C4-2B (cell line): ENCODE results near the gene HS6ST1.

ENCODE experiments used
- CTCF ChIP-seq: fragments of 450-650 bp; conservative IDR thresholded peaks from 2 replicates; pipeline ENCODE4 v1.5.1; 2017; ENCODE audit warnings: mild to moderate bottlenecking
- ZFX ChIP-seq: fragments of 450-650 bp; IDR thresholded peaks from 2 replicates; pipeline ENCODE4 v1.6.1; 2017

- TF ChIP-seq CTCF, result no peak
- TF ChIP-seq ZFX, result no peak
These were observed 38.4 kb downstream of the HS6ST1 start for GRCh38 chr2:128280158-128280871.
